Stimulated activated CD4-positive, alpha-beta T cell treated with anti-CD3 and anti-CD28 coated beads, Interleukin-1b, Interleukin-23, amount 100 ng/mL, for 48 hours (primary cell): ENCODE results near the gene SPACA4.
"Not testable (repeated sequence)": the region's sequence is repeated elsewhere in the genome, so short reads cannot be mapped to it uniquely, and the experiment has no call there.

Experiments
- DNase-seq: peaks from one replicate; pipeline ENCODE4 v3.0.0-alpha.2; 2020

SPACA4 gene

GRCh38 chr19:48606463-48607358 is at the start of gene SPACA4:
TSS of gene SPACA4 (plus strand) at chr19:48606742. CDS start at chr19:48606979, 237 bp downstream.
- no peak for DNase-seq

GRCh38 chr19:48556825-48557224 is 49.7 kb upstream of the SPACA4 start:
- no peak for DNase-seq

- no peak for DNase-seq
These were observed 48.4 kb upstream of the SPACA4 start for GRCh38 chr19:48558018-48558684.

GRCh38 chr19:48560095-48560530 is 46.4 kb upstream of the SPACA4 start:
- DNase-seq = no peak

GRCh38 chr19:48561412-48561811 is 45.1 kb upstream of the SPACA4 start:
- no peak for DNase-seq

GRCh38 chr19:48565090-48565489 is 41.5 kb upstream of the SPACA4 start:
- DNase-seq = no peak

- DNase-seq = peak; percentile 11
These were observed 38.1 kb upstream of the SPACA4 start for GRCh38 chr19:48568345-48568886.

GRCh38 chr19:48569814-48570213 is 36.7 kb upstream of the SPACA4 start:
- DNase-seq = no peak

GRCh38 chr19:48571378-48572162 is 35.0 kb upstream of the SPACA4 start:
- no peak for DNase-seq

- no peak for DNase-seq
These were observed 33.4 kb upstream of the SPACA4 start for GRCh38 chr19:48573163-48573505.

- no peak for DNase-seq
These were observed 30.5 kb upstream of the SPACA4 start for GRCh38 chr19:48575931-48576622.

- DNase-seq = not testable (repeated sequence)
These were observed 28.6 kb upstream of the SPACA4 start for GRCh38 chr19:48577908-48578307.

- DNase-seq = no peak
These were observed 27.7 kb upstream of the SPACA4 start for GRCh38 chr19:48578891-48579290.

- DNase-seq = no peak
These were observed 24.4 kb upstream of the SPACA4 start for GRCh38 chr19:48582168-48582567.

- no peak for DNase-seq
These were observed 19.2 kb upstream of the SPACA4 start for GRCh38 chr19:48587387-48587786.

- peak; percentile 86 for DNase-seq
These were observed 17.7 kb upstream of the SPACA4 start for GRCh38 chr19:48588670-48589401.

GRCh38 chr19:48591021-48591420 is 15.5 kb upstream of the SPACA4 start:
- DNase-seq = no peak

GRCh38 chr19:48595171-48595570 is 11.4 kb upstream of the SPACA4 start:
- DNase-seq = no peak

- no peak for DNase-seq
These were observed 10.7 kb upstream of the SPACA4 start for GRCh38 chr19:48595833-48596232.

- no peak for DNase-seq
These were observed 10.3 kb upstream of the SPACA4 start for GRCh38 chr19:48596237-48596636.

- no peak for DNase-seq
These were observed 9.7 kb upstream of the SPACA4 start for GRCh38 chr19:48596679-48597465.
